ENCODE results near the gene KRT76.

- TF ChIP-seq CTCF (conservative IDR thresholded peaks at IDR 0.05; ENCODE audit: low read depth in 2 of 2): no peak
- no peak for TF ChIP-seq REST (IDR thresholded peaks at IDR 0.05; ENCODE audit: unreplicated experiment)
- TF ChIP-seq POLR2AphosphoS5 (IDR thresholded peaks at IDR 0.05; ENCODE audit: low read depth): no peak
Observed at GRCh38 chr12:52776913-52777395, at the start of gene KRT76.

Data from GM23338 (cell line).